Stimulated activated CD4-positive, alpha-beta T cell treated with anti-CD3 and anti-CD28 coated beads, TNF-alpha, amount 100 ng/mL, for 4 hours (primary cell): Measurements from ENCODE around the gene POU2AF1.
"Not testable (repeated sequence)": the region's sequence is repeated elsewhere in the genome, so short reads cannot be mapped to it uniquely, and the experiment has no call there.

ENCODE experiments used
- DNase-seq, 3 experiments: peaks; one replicate each; pipeline ENCODE4 v3.0.0-alpha.2; 2020; ENCODE audit warnings: low read depth in 3 of 3

Gene POU2AF1

GRCh38 chr11:111320199-111320598, 58.9 kb downstream of the POU2AF1 start:
- not testable (repeated sequence) for DNase-seq

GRCh38 chr11:111319296-111319695, 59.8 kb downstream of the POU2AF1 start:
- DNase-seq, result no peak

GRCh38 chr11:111312076-111312475, 67.0 kb downstream of the POU2AF1 start:
- DNase-seq, result no peak

GRCh38 chr11:111310723-111311122, 68.4 kb downstream of the POU2AF1 start:
- no peak for DNase-seq

- DNase-seq, result no peak
Observed at GRCh38 chr11:111310088-111310487, 69.0 kb downstream of the POU2AF1 start.

- DNase-seq, result no peak
Observed at GRCh38 chr11:111309215-111309915, 69.7 kb downstream of the POU2AF1 start.

GRCh38 chr11:111308140-111308539, 70.9 kb downstream of the POU2AF1 start:
- no peak for DNase-seq

- no peak for DNase-seq
Observed at GRCh38 chr11:111307472-111308108, 71.5 kb downstream of the POU2AF1 start.

GRCh38 chr11:111306321-111306720, 72.8 kb downstream of the POU2AF1 start:
- DNase-seq, result no peak

GRCh38 chr11:111305876-111306275, 73.2 kb downstream of the POU2AF1 start:
- DNase-seq, result no peak

- DNase-seq, result no peak
Observed at GRCh38 chr11:111305162-111305802, 73.8 kb downstream of the POU2AF1 start.

- no peak for DNase-seq
Observed at GRCh38 chr11:111303461-111303860, 75.6 kb downstream of the POU2AF1 start.

- DNase-seq, result no peak
Observed at GRCh38 chr11:111302298-111302697, 76.8 kb downstream of the POU2AF1 start.
